Nephron (organoid): ENCODE measurements around the gene FHOD3.
"Not testable (repeated sequence)": the region's sequence is repeated elsewhere in the genome, so short reads cannot be mapped to it uniquely, and the experiment has no call there.

Source experiments
- H3K27ac Mint-ChIP-seq, 3 experiments: 2 replicates each; pipeline ENCODE4 v1.8.0; 2020; ENCODE audit warnings: mixed read lengths in 3 of 3, mild to moderate bottlenecking in 2 of 3, moderate library complexity in 1 of 3
- H3K27me3 Mint-ChIP-seq: 2 replicates; pipeline ENCODE4 v1.8.0; 2021; ENCODE audit warnings: low read depth, mild to moderate bottlenecking, moderate library complexity, mixed read lengths
- H3K36me3 Mint-ChIP-seq: 2 replicates; pipeline ENCODE4 v1.8.0; 2020; ENCODE audit warnings: low read depth, mixed read lengths
- H3K4me1 Mint-ChIP-seq: 2 replicates; pipeline ENCODE4 v1.8.0; 2020; ENCODE audit warnings: mixed read lengths
- H3K4me3 Mint-ChIP-seq, 3 experiments: 2 replicates each; pipeline ENCODE4 v1.8.0; 2020; ENCODE audit warnings: mild to moderate bottlenecking in 3 of 3, mixed read lengths in 3 of 3, moderate library complexity in 2 of 3
- H3K9me3 Mint-ChIP-seq: 2 replicates; pipeline ENCODE4 v1.8.0; 2020; ENCODE audit warnings: mixed read lengths
- CTCF ChIP-seq, 3 experiments: fragments of 200-600 bp; sonication (generic); IDR thresholded peaks; one replicate each; pipeline ENCODE4 v1.5.0; 2021; ENCODE audit warnings: antibody characterized with exemption in 3 of 3; ENCODE audit not compliant: unreplicated experiment in 3 of 3

FHOD3 gene

GRCh38 chr18:36714476-36714875 lies 417.0 kb downstream of the FHOD3 start:
- no peaks in the 10 kb centered on the region for H3K9me3 Mint-ChIP-seq
- H3K4me3 Mint-ChIP-seq = no peak overlapping the region
- no peaks in the 10 kb centered on the region for H3K27me3 Mint-ChIP-seq
- H3K4me1 Mint-ChIP-seq = no peaks in the 10 kb centered on the region
- no peak for TF ChIP-seq CTCF (IDR thresholded peaks at IDR 0.05; ENCODE audit: unreplicated experiment in 3 of 3)
- no peak overlapping the region for H3K27ac Mint-ChIP-seq
- peaks cover 6% of the 10 kb centered on the region for H3K36me3 Mint-ChIP-seq

GRCh38 chr18:36717422-36718110 lies 420.1 kb downstream of the FHOD3 start:
- no peak overlapping the region for H3K27ac Mint-ChIP-seq
- no peak for TF ChIP-seq CTCF (IDR thresholded peaks at IDR 0.05; ENCODE audit: unreplicated experiment in 3 of 3)
- peaks cover 5% of the 10 kb centered on the region for H3K36me3 Mint-ChIP-seq

GRCh38 chr18:36718705-36719328 lies 421.3 kb downstream of the FHOD3 start:
- no peak overlapping the region for H3K27ac Mint-ChIP-seq
- no peaks in the 10 kb centered on the region for H3K27me3 Mint-ChIP-seq
- H3K9me3 Mint-ChIP-seq = no peaks in the 10 kb centered on the region
- no peak for TF ChIP-seq CTCF (IDR thresholded peaks at IDR 0.05; ENCODE audit: unreplicated experiment in 3 of 3)
- peaks cover 3% of the 10 kb centered on the region for H3K36me3 Mint-ChIP-seq
- no peaks in the 10 kb centered on the region for H3K4me1 Mint-ChIP-seq
- H3K4me3 Mint-ChIP-seq = no peak overlapping the region

More at GRCh38 chr18:36717422-36718110, 420.1 kb downstream of the FHOD3 start:
- Mint-ChIP-seq H3K4me3 (no peak overlapping the region), H3K9me3 (no peaks in the 10 kb centered on the region), H3K27me3 (no peaks in the 10 kb centered on the region), H3K4me1 (no peaks in the 10 kb centered on the region)

- Mint-ChIP-seq H3K4me1 (peaks cover 4% of the 10 kb centered on the region), H3K9me3 (no peaks in the 10 kb centered on the region), H3K36me3 (peaks cover 3% of the 10 kb centered on the region), H3K4me3 (no peak overlapping the region), H3K27ac (no peak overlapping the region), H3K27me3 (no peaks in the 10 kb centered on the region)
- no peak for TF ChIP-seq CTCF (IDR thresholded peaks at IDR 0.05; ENCODE audit: unreplicated experiment in 3 of 3)
Observed at GRCh38 chr18:36719630-36720029, 422.1 kb downstream of the FHOD3 start.

- H3K27me3 Mint-ChIP-seq, H3K27ac Mint-ChIP-seq, H3K9me3 Mint-ChIP-seq, H3K4me1 Mint-ChIP-seq, H3K36me3 Mint-ChIP-seq, H3K4me3 Mint-ChIP-seq: not testable (repeated sequence)
Observed at GRCh38 chr18:36721351-36721750, 423.8 kb downstream of the FHOD3 start.

- peaks cover 7% of the 10 kb centered on the region for H3K4me1 Mint-ChIP-seq
- no peaks in the 10 kb centered on the region for H3K9me3 Mint-ChIP-seq
- H3K27ac Mint-ChIP-seq = peak overlapping the region in 1 of 3 experiments; percentile 89
- H3K27me3 Mint-ChIP-seq = no peaks in the 10 kb centered on the region
- no peak for TF ChIP-seq CTCF (IDR thresholded peaks at IDR 0.05; ENCODE audit: unreplicated experiment in 3 of 3)
- no peaks in the 10 kb centered on the region for H3K36me3 Mint-ChIP-seq
- peak overlapping the region in 1 of 3 experiments; percentile 70 for H3K4me3 Mint-ChIP-seq
Observed at GRCh38 chr18:36724169-36724568, 426.7 kb downstream of the FHOD3 start.
